Measurements from ENCODE around the gene HSF4. TPM values are rescaled to one million over a fixed set of nuclear protein-coding genes. Genes with fewer than 3 reads are reported as not detected.
A peak's percentile ranks its signal among the peaks of the same experiment; 100 is the strongest.

HSF4 gene
- total and polyA plus RNA-seq, 2 of the 4 experiments (the other 2 are of a cell fraction), result 0.54 to 7.5 TPM

DNA sequence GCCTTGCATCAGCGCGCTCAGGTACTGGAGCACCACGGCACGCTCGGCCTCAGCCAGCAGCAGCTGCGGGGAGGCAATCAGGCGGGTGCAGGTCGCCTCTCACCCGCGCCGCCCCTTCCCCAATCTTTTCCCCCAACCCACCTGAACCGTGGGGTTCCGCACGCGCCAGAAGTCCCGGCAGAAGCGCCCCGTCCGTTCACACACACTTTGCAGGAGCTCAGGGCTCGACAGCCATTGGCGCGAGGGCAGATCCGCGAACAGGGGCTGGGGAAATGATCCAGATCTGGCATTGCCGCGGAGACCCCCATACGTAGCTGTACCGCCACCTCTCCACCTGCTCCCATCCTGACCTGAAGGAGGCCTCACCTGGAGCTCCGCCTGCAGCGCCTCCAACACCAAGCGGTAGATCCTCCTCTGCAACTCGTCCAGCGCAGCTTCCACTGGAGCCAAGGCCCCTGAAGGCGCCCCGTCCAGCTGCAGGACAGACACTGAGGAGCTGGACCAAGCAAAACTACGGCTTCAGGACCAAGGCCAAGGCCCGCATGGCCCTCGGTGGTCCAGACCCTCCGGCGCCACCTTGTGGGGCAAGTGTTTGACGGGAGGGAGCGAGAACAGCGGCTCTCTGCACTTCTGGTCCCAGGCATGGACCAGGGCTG is 20.6 kb downstream of the HSF4 start (continued):
- no peak for TF ChIP-seq CEBPB (IDR thresholded peaks at IDR 0.05; ENCODE audit: low read depth, low read length)

DNA sequence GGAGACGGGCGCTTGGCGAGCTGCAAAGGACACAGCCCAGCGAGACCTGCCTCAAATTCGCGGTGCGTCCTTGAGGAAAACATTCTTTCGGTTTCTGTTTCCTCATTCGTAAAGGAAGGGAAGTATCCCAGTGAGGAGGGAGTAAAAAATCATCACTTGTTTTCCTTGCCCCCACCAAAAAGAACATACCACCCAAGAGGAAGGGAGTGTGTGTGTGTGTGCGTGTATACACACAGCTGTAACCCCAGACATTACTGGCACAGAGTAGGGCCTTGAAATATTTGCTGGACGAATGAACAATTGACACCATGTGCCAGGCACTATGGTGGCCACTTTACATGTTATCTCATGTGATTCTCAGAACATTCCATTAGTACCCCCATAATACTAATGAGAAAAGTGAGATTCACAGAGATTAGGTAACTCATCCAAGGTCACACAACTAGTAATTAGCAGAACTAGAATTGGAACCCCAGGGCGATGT is 21.1 kb downstream of the HSF4 start:
- peak overlapping the region; percentile 81 for H2AK9ac ChIP-seq (replicated peaks; ENCODE audit: low read depth, low read length, poor library complexity)
- POLR2A ChIA-PET (ENCODE audit: unreplicated experiment), result no interaction called here
- H3K4ac ChIP-seq (ENCODE audit: low read depth, low read length), result no peak overlapping the region
- peak overlapping the region; percentile 60 for H3K23ac ChIP-seq (ENCODE audit: low read depth, low read length)
- H3K79me1 ChIP-seq (ENCODE audit: low read depth in 1 of 2, low read length in 2 of 2), result peaks cover 18 to 20% of the 10 kb centered on the region in 2 experiments
- no peaks in the 10 kb centered on the region for H3K27me3 ChIP-seq (ENCODE audit: control insufficient read depth, insufficient read depth, low read length)
- H4K20me1 ChIP-seq (ENCODE audit: insufficient read depth, low read length), result peaks cover 12% of the 10 kb centered on the region
- H3K14ac ChIP-seq (replicated peaks; ENCODE audit: low read depth, low read length), result peak overlapping the region; percentile 46; the same call in 1 of the 2 replicates
- H2BK5ac ChIP-seq (ENCODE audit: low read depth, low read length, poor library complexity, severe bottlenecking), result no peak overlapping the region
- no peak for DNase-seq
- intact Hi-C loops (cut with micrococcal nuclease) (loop anchor here (1.0 to 10.0 kb wide), 5 partner anchors 26 to 238 kb away; partner anchors contain the start of genes FBXL8 and TRADD), dilution Hi-C loops (cut with HindIII; ENCODE audit: low sequenced_read_pairs, unreplicated experiment) (no loop called here), in situ Hi-C loops (cut with MboI; ENCODE audit: low sequenced_read_pairs) (no loop called here)
- no peak overlapping the region for H4K8ac ChIP-seq (ENCODE audit: low read depth in 2 of 2, low read length in 2 of 2)
- no peak overlapping the region for H3K18ac ChIP-seq (ENCODE audit: low read depth, low read length)
- H2BK120ac ChIP-seq (ENCODE audit: low read depth, low read length), result no peak overlapping the region
- H3K4me3 ChIP-seq (ENCODE audit: insufficient read depth, low read depth, low read length), result no peak overlapping the region; the same call in 1 of the 2 replicates
- TF ChIP-seq POLR2A (IDR thresholded peaks at IDR 0.05; ENCODE audit: low read depth, low read length) (no peak), RAD21 (IDR thresholded peaks at IDR 0.05; ENCODE audit: low read length) (no peak), SMC3 (IDR thresholded peaks at IDR 0.05; ENCODE audit: low read depth, low read length) (no peak), MAZ (IDR thresholded peaks at IDR 0.05; ENCODE audit: borderline replicate concordance, low read depth, low read length) (no peak), RFX5 (IDR thresholded peaks at IDR 0.05; ENCODE audit: low read depth, low read length) (no peak), USF2 (IDR thresholded peaks at IDR 0.05; ENCODE audit: low read depth, low read length) (no peak)
- ATAC-seq (ENCODE audit: low read depth), result no peak
- no peaks in the 10 kb centered on the region for H3K36me3 ChIP-seq (ENCODE audit: control insufficient read depth, insufficient read depth, low read length)
- H3K56ac ChIP-seq (ENCODE audit: extremely low read depth, insufficient read depth, low read length), result no peak overlapping the region
- H2AFZ ChIP-seq (replicated peaks; ENCODE audit: low read length, poor library complexity), result peak overlapping the region; percentile 81
- peaks cover 18% of the 10 kb centered on the region for H3K9me1 ChIP-seq (ENCODE audit: insufficient read depth, low read length)
- peak overlapping the region; percentile 11; the same call in 1 of the 2 replicates for H2AK5ac ChIP-seq (ENCODE audit: low read depth, low read length)
- no TSS peak for BruUV-seq (replicated peaks)
- no peak overlapping the region for H3K27ac ChIP-seq (ENCODE audit: insufficient read depth, low read length)
- WGBS, 2 experiments (ENCODE audit: extremely low coverage in 2 of 2, insufficient read length in 1 of 2), result no CpG with 5 or more reads among the region's 12 CpGs
- no peak overlapping the region for H4K91ac ChIP-seq (ENCODE audit: insufficient read depth, low read depth, low read length)
- peaks cover 14% of the 10 kb centered on the region for H3K4me1 ChIP-seq (ENCODE audit: control insufficient read depth, insufficient read depth, low read length)
- H3K4me2 ChIP-seq (ENCODE audit: low read depth, low read length), result peak overlapping the region; percentile 56
- H2BK20ac ChIP-seq (ENCODE audit: low read depth, low read length), result no peak overlapping the region
- no peak overlapping the region for H2BK15ac ChIP-seq (ENCODE audit: low read depth, low read length)
- H3K9ac ChIP-seq (ENCODE audit: low read depth, low read length), result no peak overlapping the region
- no peaks in the 10 kb centered on the region for H3K9me3 ChIP-seq (ENCODE audit: control insufficient read depth, insufficient read depth, low read length)
- H4K5ac ChIP-seq (ENCODE audit: low read depth, low read length), result no peak overlapping the region
- CTCF ChIA-PET, result interaction anchor here (0.9 to 1.5 kb wide), 10 partner anchors 15 to 355 kb away, joined by 3 to 8 read pairs (median 4); partner anchors contain the start of genes B3GNT9, NAE1 and NOL3
